Choroid plexus epithelial cell (primary cell): Measurements from ENCODE around the gene RNF34.
A peak's percentile ranks its signal among the peaks of the same experiment; 100 is the strongest.

ENCODE experiments used
- DNase-seq: peaks from one replicate; pipeline ENCODE4 v3.0.0-alpha.2; 2010; ENCODE audit warnings: low read depth
- H3K4me3 ChIP-seq: 2 replicates; pipeline ENCODE4 v1.5.1; 2011; ENCODE audit warnings: low read depth, mild to moderate bottlenecking, control low read depth, low read length, moderate library complexity
- TF ChIP-seq, protein P1 (sequence below): conservative IDR thresholded peaks from 2 replicates; pipeline ENCODE4 v1.5.1; 2011; ENCODE audit warnings: low read depth, mild to moderate bottlenecking, control low read depth, inconsistent platforms, low read length, moderate library complexity

Gene RNF34

DNA sequence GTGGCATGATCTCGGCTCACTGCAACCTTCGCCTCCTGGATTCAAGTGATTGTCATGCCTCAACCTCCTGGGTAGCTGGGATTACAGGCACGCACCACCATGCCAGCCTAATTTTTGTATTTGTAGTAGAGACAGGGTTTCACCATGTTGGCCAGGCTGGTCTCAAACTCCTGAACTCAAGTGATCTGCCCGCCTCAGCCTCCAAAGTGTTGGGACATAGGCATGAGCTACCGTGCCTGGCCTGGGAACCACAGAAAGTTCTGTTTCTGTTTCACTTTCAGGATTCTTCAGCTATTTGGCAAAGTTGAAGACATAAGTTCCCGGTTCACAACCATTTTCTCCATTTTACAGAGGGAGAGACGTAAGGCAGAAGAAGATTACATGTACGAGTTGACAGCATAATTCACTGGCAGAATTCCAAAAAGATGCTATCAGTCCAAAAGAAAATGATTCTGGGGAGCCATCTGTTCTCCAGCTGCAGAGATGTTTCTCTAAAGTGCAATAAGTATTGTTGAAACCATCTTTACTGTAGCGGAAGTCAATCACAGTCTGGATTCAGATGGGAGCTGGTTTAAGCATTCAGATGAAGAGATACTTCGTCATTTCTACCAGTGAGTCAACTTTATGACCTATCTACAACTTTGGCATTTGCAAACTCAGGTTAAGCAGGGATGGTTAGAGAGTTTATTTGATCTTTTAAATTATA lies 8.1 kb upstream of the RNF34 start:
- H3K4me3 ChIP-seq, result no peak overlapping the region
- peak; percentile 55 for DNase-seq
- TF ChIP-seq, protein P1, sequence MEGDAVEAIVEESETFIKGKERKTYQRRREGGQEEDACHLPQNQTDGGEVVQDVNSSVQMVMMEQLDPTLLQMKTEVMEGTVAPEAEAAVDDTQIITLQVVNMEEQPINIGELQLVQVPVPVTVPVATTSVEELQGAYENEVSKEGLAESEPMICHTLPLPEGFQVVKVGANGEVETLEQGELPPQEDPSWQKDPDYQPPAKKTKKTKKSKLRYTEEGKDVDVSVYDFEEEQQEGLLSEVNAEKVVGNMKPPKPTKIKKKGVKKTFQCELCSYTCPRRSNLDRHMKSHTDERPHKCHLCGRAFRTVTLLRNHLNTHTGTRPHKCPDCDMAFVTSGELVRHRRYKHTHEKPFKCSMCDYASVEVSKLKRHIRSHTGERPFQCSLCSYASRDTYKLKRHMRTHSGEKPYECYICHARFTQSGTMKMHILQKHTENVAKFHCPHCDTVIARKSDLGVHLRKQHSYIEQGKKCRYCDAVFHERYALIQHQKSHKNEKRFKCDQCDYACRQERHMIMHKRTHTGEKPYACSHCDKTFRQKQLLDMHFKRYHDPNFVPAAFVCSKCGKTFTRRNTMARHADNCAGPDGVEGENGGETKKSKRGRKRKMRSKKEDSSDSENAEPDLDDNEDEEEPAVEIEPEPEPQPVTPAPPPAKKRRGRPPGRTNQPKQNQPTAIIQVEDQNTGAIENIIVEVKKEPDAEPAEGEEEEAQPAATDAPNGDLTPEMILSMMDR, result no peak

GRCh38 chr12:121392325-121392716 lies 7.6 kb upstream of the RNF34 start:
- H3K4me3 ChIP-seq, result no peak overlapping the region

GRCh38 chr12:121397521-121397920 lies 2.4 kb upstream of the RNF34 start:
- DNase-seq, result no peak
- TF ChIP-seq, protein P1, result no peak
- H3K4me3 ChIP-seq, result no peak overlapping the region

More at GRCh38 chr12:121392325-121392716, 7.6 kb upstream of the RNF34 start:
- TF ChIP-seq, protein P1, result no peak
- no peak for DNase-seq

GRCh38 chr12:121398355-121398754 lies 1.6 kb upstream of the RNF34 start:
- DNase-seq, result no peak
- TF ChIP-seq, protein P1, result no peak
- no peak overlapping the region for H3K4me3 ChIP-seq

DNA sequence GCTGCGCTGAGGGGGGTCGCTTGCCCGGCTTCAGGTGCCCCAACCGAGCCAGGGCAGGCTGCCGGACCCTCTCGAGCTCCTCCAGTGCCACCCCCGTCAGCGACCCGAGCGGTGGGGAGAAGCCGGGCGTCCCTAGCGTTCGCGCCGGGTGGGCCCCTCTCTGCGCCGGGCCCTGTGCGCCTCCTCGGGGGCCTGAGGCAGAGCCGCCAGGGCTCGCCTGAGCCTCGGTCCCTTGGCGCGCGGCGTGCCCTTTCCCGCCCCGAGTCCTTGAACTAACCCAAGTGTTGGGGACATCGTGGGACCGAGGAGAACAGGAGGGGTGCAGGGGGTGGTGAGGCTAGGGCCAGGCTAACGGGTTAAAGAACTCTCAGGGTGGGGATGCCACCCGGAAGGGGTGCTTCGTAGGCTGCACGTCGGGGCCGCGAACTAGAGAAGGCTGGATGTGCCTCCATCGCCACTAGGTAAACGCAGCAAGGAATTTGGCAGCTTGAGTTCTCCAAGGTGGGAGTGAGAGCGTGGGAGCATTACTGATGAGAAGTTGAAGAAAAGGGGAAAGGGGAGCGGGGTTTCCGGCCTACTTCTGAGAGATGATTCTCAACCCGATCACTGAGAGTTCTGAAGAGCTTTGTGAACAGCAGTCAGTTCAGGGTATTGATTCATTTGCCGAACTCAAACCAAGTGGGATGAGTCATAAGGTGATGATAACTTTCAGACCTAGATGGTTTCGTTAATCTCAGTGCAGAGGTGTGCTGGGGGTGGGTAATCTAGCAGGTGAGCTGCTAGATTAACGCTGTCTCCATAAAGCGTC lies 618 bp downstream of the RNF34 start:
- TF ChIP-seq, protein P1, result no peak
- H3K4me3 ChIP-seq, result peak overlapping the region; percentile 90
- DNase-seq, result peak; percentile 37

DNA sequence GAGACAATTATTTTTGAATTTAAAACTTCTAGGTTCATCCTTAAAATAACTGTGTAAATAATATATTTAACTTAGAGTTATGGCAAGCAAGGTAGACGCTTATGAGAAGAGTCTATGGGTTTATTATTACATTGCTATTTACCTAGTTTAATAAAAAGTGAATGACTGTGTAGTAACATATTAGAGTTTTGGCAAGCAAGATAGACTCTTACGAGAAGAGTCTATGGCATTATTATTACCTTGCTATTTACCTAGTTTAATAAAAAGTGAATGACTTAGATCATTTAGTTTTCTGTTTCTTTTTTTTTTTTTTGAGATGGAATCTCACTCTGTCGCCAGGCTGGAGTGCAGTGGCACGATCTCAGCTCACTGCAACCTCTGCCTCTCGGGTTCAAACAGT lies 3.8 kb downstream of the RNF34 start:
- DNase-seq, result no peak
- no peak overlapping the region for H3K4me3 ChIP-seq
- TF ChIP-seq, protein P1, result no peak

DNA sequence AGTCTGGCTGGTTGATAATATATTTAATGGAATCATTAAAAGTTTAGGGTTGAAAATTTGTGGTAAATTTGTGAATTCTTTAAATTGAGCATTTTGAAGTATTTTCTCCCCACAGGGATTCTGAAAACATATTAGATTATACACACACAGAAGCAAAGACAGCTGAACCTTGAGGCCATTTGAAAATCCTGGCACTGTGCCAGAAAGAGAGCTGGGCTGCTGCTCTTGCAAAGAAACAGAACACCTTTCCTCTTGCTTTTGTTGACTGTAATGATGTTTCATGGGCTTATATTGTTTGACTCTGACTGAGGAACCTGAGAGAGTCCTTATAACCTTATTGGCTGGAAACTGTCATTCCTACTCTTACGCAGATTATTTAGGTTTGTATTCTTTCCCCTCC lies 4.8 kb downstream of the RNF34 start:
- TF ChIP-seq, protein P1, result no peak
- peak; percentile 50 for DNase-seq
- no peak overlapping the region for H3K4me3 ChIP-seq
